CD4-positive, alpha-beta T cell (primary cell): ENCODE data around the gene PIEZO1. TPM values are rescaled to one million over a fixed set of nuclear protein-coding genes. Genes with fewer than 3 reads are reported as not detected.

Experiments used
- ATAC-seq: fragments of 200-7000 bp; cut with Tn5 transposase; one replicate; pipeline ENCODE4 v1.10.0; 2022; ENCODE audit warnings: mild to moderate bottlenecking; ENCODE audit not compliant: poor library complexity
- CTCF ChIA-PET: fragments of 350-600 bp; sonication (Branson Sonifier 250); formaldehyde crosslinking; loops from one replicate; lab custom pipeline; 2021; ENCODE audit warnings: antibody characterized with exemption, inconsistent platforms; lab: Charles Lee
- POLR2A ChIA-PET: fragments of 350-600 bp; sonication (Branson Sonifier 250); formaldehyde crosslinking; loops from one replicate; lab custom pipeline; 2021; ENCODE audit warnings: antibody characterized with exemption, inconsistent platforms; lab: Charles Lee
- DNase-seq, 14 experiments: peaks; one replicate each; pipeline ENCODE4 v3.0.0-alpha.2; 2013 to 2020; ENCODE audit warnings: mixed read lengths in 2 of 14
- H3K27ac ChIP-seq, 2 donors: one replicate each; pipeline versions ENCODE4 v1.5.1 to v1.7.0; 2013; ENCODE audit warnings: low read length in 2 of 2, low read depth in 1 of 2, mild to moderate bottlenecking in 1 of 2
- H3K27me3 ChIP-seq, 2 experiments: 1 replicate in 1 of 2; 2 replicates in 1 of 2; pipeline versions ENCODE4 v1.6.1 to v1.7.0; 2013; ENCODE audit warnings: low read length in 2 of 2, control low read depth in 1 of 2, mild to moderate bottlenecking in 1 of 2, moderate library complexity in 1 of 2; ENCODE audit not compliant: insufficient read depth in 2 of 2, control insufficient read depth in 1 of 2
- H3K36me3 ChIP-seq: one replicate; pipeline ENCODE4 v1.6.1; 2013; ENCODE audit warnings: low read length, control low read depth; ENCODE audit not compliant: insufficient read depth
- H3K4me1 ChIP-seq: one replicate; pipeline ENCODE4 v1.6.1; 2013; ENCODE audit warnings: low read length, control low read depth; ENCODE audit not compliant: insufficient read depth
- H3K4me3 ChIP-seq: one replicate; pipeline ENCODE4 v1.5.1; 2013; ENCODE audit warnings: mild to moderate bottlenecking, low read length, moderate library complexity
- H3K9me3 ChIP-seq, 2 experiments: 1 replicate in 1 of 2; 2 replicates in 1 of 2; pipeline versions ENCODE4 v1.6.1 to v1.7.0; 2013; ENCODE audit warnings: low read length in 2 of 2, mild to moderate bottlenecking in 2 of 2, control low read depth in 1 of 2, moderate library complexity in 1 of 2; ENCODE audit not compliant: control insufficient read depth in 1 of 2, insufficient read depth in 1 of 2
- H3K27ac Mint-ChIP-seq: one replicate; pipeline ENCODE4 v1.8.0; 2020; ENCODE audit warnings: mixed read lengths
- H3K27me3 Mint-ChIP-seq: one replicate; pipeline ENCODE4 v1.8.0; 2021; ENCODE audit warnings: mixed read lengths
- H3K36me3 Mint-ChIP-seq: one replicate; pipeline ENCODE4 v1.8.0; 2021; ENCODE audit warnings: low read depth, mixed read lengths
- H3K4me1 Mint-ChIP-seq: one replicate; pipeline ENCODE4 v1.8.0; 2021; ENCODE audit warnings: low read depth, mixed read lengths
- H3K4me3 Mint-ChIP-seq: one replicate; pipeline ENCODE4 v1.8.0; 2020; ENCODE audit warnings: mild to moderate bottlenecking, mixed read lengths
- H3K9me3 Mint-ChIP-seq: one replicate; pipeline ENCODE4 v1.8.0; 2020; ENCODE audit warnings: mixed read lengths
- intact Hi-C, 2 experiments: fragments of 100-400 bp; cut with DNase I in 1 of 2; cut with micrococcal nuclease in 1 of 2; formaldehyde crosslinking; loops; one replicate each; pipeline versions ENCODE4 v1.15.1 to v1.9.0; 2023 to 2025; cut with DNase I, micrococcal nuclease
- total RNA-seq, 174 experiments: library from RNA in 2 of 174; stranded (reverse) in 2 of 174; gene quantifications; one replicate each; pipeline ENCODE4 v1.2.3 and lab custom pipeline; 2021 to 2026
- TF ChIP-seq, protein P1 (sequence below): fragments of 200-600 bp; IDR thresholded peaks from one replicate; pipeline ENCODE4 v1.8.0; 2022; ENCODE audit warnings: antibody characterized with exemption, mild to moderate bottlenecking

Gene PIEZO1
- total RNA-seq, 2 experiments from 2014 or later: 142 to 146 TPM

DNA sequence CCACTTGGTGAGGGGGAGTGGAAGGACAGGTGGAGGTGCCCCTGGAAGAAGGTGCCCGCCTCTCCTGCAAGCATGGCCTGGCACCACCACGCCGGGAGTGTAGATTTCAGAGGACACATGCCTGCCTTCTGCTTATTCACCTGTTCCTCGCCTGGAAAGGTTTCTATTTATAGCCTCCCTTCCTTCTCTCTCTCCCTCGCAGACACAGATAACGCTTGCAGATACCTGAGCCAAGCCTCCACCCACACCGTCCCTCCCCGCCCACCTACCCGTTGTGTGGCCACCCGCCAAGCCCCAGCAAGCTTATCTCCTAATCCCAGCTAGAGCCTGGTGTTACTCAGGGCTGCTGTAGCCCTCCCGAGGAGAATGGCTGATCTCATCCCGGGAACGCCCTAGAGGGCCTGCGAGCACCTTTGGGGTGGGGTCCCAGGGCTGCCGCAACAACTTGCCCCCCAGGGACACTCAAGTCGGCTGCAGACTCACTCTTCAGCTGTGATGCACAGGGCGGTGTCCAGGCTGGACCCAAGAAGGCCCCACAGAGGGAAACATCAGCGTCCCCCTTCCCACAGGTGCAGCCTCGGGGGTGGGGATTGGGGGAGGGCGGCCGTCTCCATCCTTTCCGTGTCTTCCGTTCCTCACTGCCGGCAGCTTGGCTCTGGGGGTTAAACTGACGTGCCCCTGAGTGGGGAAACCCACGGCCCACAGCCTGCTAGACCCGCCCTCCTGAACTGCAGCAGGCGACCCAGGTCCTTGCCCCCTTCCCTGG lies 96.8 kb downstream of the PIEZO1 start:
- Mint-ChIP-seq H3K9me3 (no peaks in the 10 kb centered on the region), H3K4me1 (peaks cover 63% of the 10 kb centered on the region), H3K27me3 (no peaks in the 10 kb centered on the region), H3K4me3 (peak overlapping the region; percentile 74), H3K36me3 (peaks cover 3% of the 10 kb centered on the region), H3K27ac (peak overlapping the region; percentile 51)
- peaks cover 82% of the 10 kb centered on the region for H3K4me1 ChIP-seq
- peaks cover 4% of the 10 kb centered on the region for H3K36me3 ChIP-seq
- H3K9me3 ChIP-seq: no peaks in the 10 kb centered on the region
- ATAC-seq (no peak), DNase-seq (no peak)
- no peak overlapping the region for H3K4me3 ChIP-seq
- CTCF ChIA-PET: no interaction called here
- intact Hi-C loops: loop anchor here (5.0 kb wide), 2 partner anchors 36 to 236 kb away; partner anchors contain the start of genes CYBA (in 2 of the 2) and ZFPM1 (in 1 of the 2)
- TF ChIP-seq, protein P1, sequence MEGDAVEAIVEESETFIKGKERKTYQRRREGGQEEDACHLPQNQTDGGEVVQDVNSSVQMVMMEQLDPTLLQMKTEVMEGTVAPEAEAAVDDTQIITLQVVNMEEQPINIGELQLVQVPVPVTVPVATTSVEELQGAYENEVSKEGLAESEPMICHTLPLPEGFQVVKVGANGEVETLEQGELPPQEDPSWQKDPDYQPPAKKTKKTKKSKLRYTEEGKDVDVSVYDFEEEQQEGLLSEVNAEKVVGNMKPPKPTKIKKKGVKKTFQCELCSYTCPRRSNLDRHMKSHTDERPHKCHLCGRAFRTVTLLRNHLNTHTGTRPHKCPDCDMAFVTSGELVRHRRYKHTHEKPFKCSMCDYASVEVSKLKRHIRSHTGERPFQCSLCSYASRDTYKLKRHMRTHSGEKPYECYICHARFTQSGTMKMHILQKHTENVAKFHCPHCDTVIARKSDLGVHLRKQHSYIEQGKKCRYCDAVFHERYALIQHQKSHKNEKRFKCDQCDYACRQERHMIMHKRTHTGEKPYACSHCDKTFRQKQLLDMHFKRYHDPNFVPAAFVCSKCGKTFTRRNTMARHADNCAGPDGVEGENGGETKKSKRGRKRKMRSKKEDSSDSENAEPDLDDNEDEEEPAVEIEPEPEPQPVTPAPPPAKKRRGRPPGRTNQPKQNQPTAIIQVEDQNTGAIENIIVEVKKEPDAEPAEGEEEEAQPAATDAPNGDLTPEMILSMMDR: no peak
- no peak overlapping the region for H3K27ac ChIP-seq
- POLR2A ChIA-PET: interaction anchor here (1.3 to 4.7 kb wide), 3 partner anchors 15 to 118 kb away, joined by 4 to 71 read pairs (median 5); partner anchors contain the start of genes CTU2, RNF166 and ZC3H18
- no peaks in the 10 kb centered on the region for H3K27me3 ChIP-seq

DNA sequence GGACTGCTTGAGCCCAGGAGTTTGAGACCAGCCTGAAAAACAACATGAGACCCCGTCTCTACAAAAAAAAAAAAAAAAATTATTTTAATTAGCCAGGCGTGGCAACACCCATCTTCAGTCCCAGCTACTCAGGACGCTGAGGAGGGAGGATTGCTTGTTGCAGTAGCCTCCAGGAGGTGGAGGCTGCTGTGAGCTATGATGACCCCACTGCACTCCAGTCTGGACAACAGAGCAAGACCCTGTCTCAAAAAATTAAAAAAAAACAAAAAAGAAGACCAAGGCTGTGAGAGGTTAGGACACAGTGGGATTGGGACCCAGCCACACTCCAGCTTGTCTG lies 97.4 kb downstream of the PIEZO1 start:
- peaks cover 58% of the 10 kb centered on the region for H3K4me1 Mint-ChIP-seq
- POLR2A ChIA-PET: interaction anchor here (0.8 to 4.7 kb wide), 4 partner anchors 10 to 117 kb away, joined by 4 to 71 read pairs (median 4); partner anchors contain the start of genes CTU2, RNF166 and ZC3H18
- H3K4me3 ChIP-seq: no peak overlapping the region
- CTCF ChIA-PET: no interaction called here
- no peak overlapping the region for H3K27ac ChIP-seq
- TF ChIP-seq, protein P1: no peak
- DNase-seq: no peak
- H3K27me3 ChIP-seq: no peaks in the 10 kb centered on the region
- H3K36me3 ChIP-seq: peaks cover 4% of the 10 kb centered on the region
- H3K9me3 Mint-ChIP-seq: no peaks in the 10 kb centered on the region
- H3K9me3 ChIP-seq: no peaks in the 10 kb centered on the region
- peak overlapping the region; percentile 58 for H3K4me3 Mint-ChIP-seq
- H3K27ac Mint-ChIP-seq: no peak overlapping the region
- ATAC-seq: no peak
- peaks cover 82% of the 10 kb centered on the region for H3K4me1 ChIP-seq
- intact Hi-C loops: loop anchor here (5.0 kb wide), 2 partner anchors 35 to 235 kb away; partner anchors contain the start of genes CYBA (in 2 of the 2) and ZFPM1 (in 1 of the 2)
- no peaks in the 10 kb centered on the region for H3K27me3 Mint-ChIP-seq
- H3K36me3 Mint-ChIP-seq: no peaks in the 10 kb centered on the region

DNA sequence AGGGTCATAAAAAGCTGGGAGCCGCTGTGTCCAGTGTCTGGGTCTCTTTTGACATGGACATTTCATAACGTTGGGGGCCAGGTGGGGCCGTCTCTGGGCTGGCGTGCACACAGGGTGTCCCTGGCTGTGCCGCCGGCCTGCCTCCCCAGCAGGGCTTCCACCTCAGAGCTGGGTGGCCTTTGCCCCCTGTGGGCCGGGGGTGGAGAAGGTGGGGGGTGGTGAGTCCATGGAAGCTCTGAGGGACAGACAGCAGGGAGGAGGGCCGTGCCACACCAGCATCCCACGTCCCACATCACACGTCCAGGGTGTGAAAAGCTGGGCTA lies 97.8 kb downstream of the PIEZO1 start:
- intact Hi-C loops: loop anchor here (5.0 kb wide), 2 partner anchors 35 to 235 kb away; partner anchors contain the start of genes CYBA (in 2 of the 2) and ZFPM1 (in 1 of the 2)
- Histone ChIP-seq H3K4me1 (peaks cover 80% of the 10 kb centered on the region), H3K4me3 (no peak overlapping the region), H3K36me3 (peaks cover 4% of the 10 kb centered on the region), H3K27ac (no peak overlapping the region), H3K27me3 (no peaks in the 10 kb centered on the region), H3K9me3 (no peaks in the 10 kb centered on the region)
- no peak overlapping the region for H3K27ac Mint-ChIP-seq
- TF ChIP-seq, protein P1: no peak
- H3K4me1 Mint-ChIP-seq: peaks cover 58% of the 10 kb centered on the region
- peak overlapping the region; percentile 60 for H3K4me3 Mint-ChIP-seq
- ChIA-PET POLR2A (interaction anchor here (0.8 to 4.7 kb wide), 5 partner anchors 11 to 117 kb away, joined by 3 to 71 read pairs (median 4); partner anchors contain the start of genes CTU2, RNF166 and ZC3H18), CTCF (no interaction called here)
- H3K9me3 Mint-ChIP-seq: no peaks in the 10 kb centered on the region
- ATAC-seq (no peak), DNase-seq (no peak)
- H3K36me3 Mint-ChIP-seq: peaks cover 1% of the 10 kb centered on the region
- H3K27me3 Mint-ChIP-seq: no peaks in the 10 kb centered on the region
